ENCODE measurements around the gene GALNT2.

The GALNT2 gene

GRCh38 chr1:230062521-230062920, 4.5 kb upstream of the GALNT2 start:
- H3K9me3 ChIP-seq (ENCODE audit: insufficient read depth, low read length, severe bottlenecking) = no peaks in the 10 kb centered on the region
- H3K9ac ChIP-seq (ENCODE audit: low read depth, low read length) = no peak overlapping the region
- peaks cover 1% of the 10 kb centered on the region for H4K20me1 ChIP-seq (ENCODE audit: insufficient read depth, low read length)
- no peak overlapping the region for H3K27ac ChIP-seq (ENCODE audit: low read length)
- H3K4me3 ChIP-seq (ENCODE audit: low read depth in 1 of 2, low read length in 2 of 2) = no peak overlapping the region
- H3K4me1 ChIP-seq (ENCODE audit: insufficient read depth, low read length) = peaks cover 12% of the 10 kb centered on the region
- H3K36me3 ChIP-seq (ENCODE audit: insufficient read depth, low read length) = peaks cover 2% of the 10 kb centered on the region; the same call in 1 of the 2 replicates
- H2AFZ ChIP-seq (ENCODE audit: low read depth, low read length) = no peak overlapping the region
- DNase-seq (no peak), ATAC-seq (ENCODE audit: insufficient read depth, low read depth) (no peak)
- no peak for TF ChIP-seq EZH2 (IDR thresholded peaks at IDR 0.05; ENCODE audit: borderline replicate concordance, low read depth, low read length, severe bottlenecking)
- no peak for TF ChIP-seq CTCF (IDR thresholded peaks at IDR 0.05; ENCODE audit: borderline replicate concordance, extremely low read depth, low read length, poor library complexity, severe bottlenecking)
- no peak overlapping the region for H3K4me2 ChIP-seq (ENCODE audit: insufficient read depth, low read length)
- H3K27me3 ChIP-seq (ENCODE audit: insufficient read depth, low read length, poor library complexity) = no peaks in the 10 kb centered on the region
- H3K79me2 ChIP-seq (ENCODE audit: insufficient read depth, low read length) = peaks cover 8% of the 10 kb centered on the region

GRCh38 chr1:230064283-230064682, 2.8 kb upstream of the GALNT2 start:
- no peaks in the 10 kb centered on the region for H3K27me3 ChIP-seq (ENCODE audit: insufficient read depth, low read length, poor library complexity)
- H2AFZ ChIP-seq (ENCODE audit: low read depth, low read length) = no peak overlapping the region
- no peaks in the 10 kb centered on the region for H3K9me3 ChIP-seq (ENCODE audit: insufficient read depth, low read length, severe bottlenecking)
- no peak overlapping the region for H3K4me3 ChIP-seq (ENCODE audit: low read depth in 1 of 2, low read length in 2 of 2)
- peaks cover 19% of the 10 kb centered on the region for H4K20me1 ChIP-seq (ENCODE audit: insufficient read depth, low read length)
- ATAC-seq (ENCODE audit: insufficient read depth, low read depth) (no peak), DNase-seq (no peak)
- H3K36me3 ChIP-seq (ENCODE audit: insufficient read depth, low read length) = peaks cover 13% of the 10 kb centered on the region; the same call in 1 of the 2 replicates
- H3K4me1 ChIP-seq (ENCODE audit: insufficient read depth, low read length) = peaks cover 16% of the 10 kb centered on the region
- TF ChIP-seq EZH2 (IDR thresholded peaks at IDR 0.05; ENCODE audit: borderline replicate concordance, low read depth, low read length, severe bottlenecking) (no peak), CTCF (IDR thresholded peaks at IDR 0.05; ENCODE audit: borderline replicate concordance, extremely low read depth, low read length, poor library complexity, severe bottlenecking) (no peak)
- peaks cover 25% of the 10 kb centered on the region for H3K79me2 ChIP-seq (ENCODE audit: insufficient read depth, low read length)
- H3K4me2 ChIP-seq (ENCODE audit: insufficient read depth, low read length) = no peak overlapping the region
- H3K27ac ChIP-seq (ENCODE audit: low read length) = no peak overlapping the region
- no peak overlapping the region for H3K9ac ChIP-seq (ENCODE audit: low read depth, low read length)

GRCh38 chr1:230065161-230065560, 1.9 kb upstream of the GALNT2 start:
- H4K20me1 ChIP-seq (ENCODE audit: insufficient read depth, low read length) = peaks cover 28% of the 10 kb centered on the region
- H3K9ac ChIP-seq (ENCODE audit: low read depth, low read length) = no peak overlapping the region
- H2AFZ ChIP-seq (ENCODE audit: low read depth, low read length) = no peak overlapping the region
- H3K79me2 ChIP-seq (ENCODE audit: insufficient read depth, low read length) = peaks cover 34% of the 10 kb centered on the region
- H3K9me3 ChIP-seq (ENCODE audit: insufficient read depth, low read length, severe bottlenecking) = no peaks in the 10 kb centered on the region
- DNase-seq (no peak), ATAC-seq (ENCODE audit: insufficient read depth, low read depth) (no peak)
- peaks cover 13% of the 10 kb centered on the region; the same call in 1 of the 2 replicates for H3K36me3 ChIP-seq (ENCODE audit: insufficient read depth, low read length)
- no peak overlapping the region for H3K4me2 ChIP-seq (ENCODE audit: insufficient read depth, low read length)
- H3K4me1 ChIP-seq (ENCODE audit: insufficient read depth, low read length) = peaks cover 25% of the 10 kb centered on the region
- H3K27me3 ChIP-seq (ENCODE audit: insufficient read depth, low read length, poor library complexity) = no peaks in the 10 kb centered on the region
- no peak overlapping the region for H3K4me3 ChIP-seq (ENCODE audit: low read depth in 1 of 2, low read length in 2 of 2)
- no peak for TF ChIP-seq EZH2 (IDR thresholded peaks at IDR 0.05; ENCODE audit: borderline replicate concordance, low read depth, low read length, severe bottlenecking)
- TF ChIP-seq CTCF (IDR thresholded peaks at IDR 0.05; ENCODE audit: borderline replicate concordance, extremely low read depth, low read length, poor library complexity, severe bottlenecking) = no peak
- H3K27ac ChIP-seq (ENCODE audit: low read length) = no peak overlapping the region

All from DND-41 (cell line).